Coronary artery (tissue), 2 donors: Measurements from ENCODE around the gene UNC5C.

ENCODE experiments used
- DNase-seq: peaks from one replicate; pipeline ENCODE4 v3.0.0-alpha.2; 2017; ENCODE audit warnings: low spot score
- H3K27ac ChIP-seq, 2 donors: fragments of 200-600 bp; sonication (generic); one replicate each; pipeline ENCODE4 v1.5.1; 2016 to 2019
- H3K4me3 ChIP-seq: fragments of 200-600 bp; sonication (generic); 2 replicates; pipeline ENCODE4 v1.5.1; 2016; ENCODE audit warnings: mild to moderate bottlenecking, moderate library complexity
- TF ChIP-seq, protein P1 (sequence below): fragments of 200-600 bp; sonication (generic); IDR thresholded peaks from one replicate; pipeline ENCODE4 v1.5.1; 2019; ENCODE audit warnings: antibody characterized with exemption

Gene UNC5C

DNA sequence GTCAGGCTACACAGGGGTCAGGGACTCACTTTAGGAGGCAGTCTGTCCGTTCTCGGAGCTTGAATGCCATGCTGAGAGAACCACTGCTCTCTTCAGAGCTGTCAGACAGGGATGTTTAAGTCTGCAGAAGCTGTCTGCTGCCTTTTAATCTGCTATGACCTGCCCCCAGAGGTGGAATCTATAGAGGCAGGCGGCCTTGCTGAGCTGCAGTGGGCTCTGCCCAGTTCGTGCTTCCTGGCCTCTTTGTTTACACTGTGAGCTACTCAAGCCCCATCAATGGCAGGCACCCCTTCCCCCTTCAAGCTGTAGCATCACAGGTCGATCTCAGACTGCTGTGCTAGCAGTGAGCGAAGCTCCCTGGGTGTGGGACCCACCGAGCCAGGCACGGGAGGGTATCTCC lies 31.5 kb upstream of the UNC5C start:
- DNase-seq, result no peak
- TF ChIP-seq, protein P1, sequence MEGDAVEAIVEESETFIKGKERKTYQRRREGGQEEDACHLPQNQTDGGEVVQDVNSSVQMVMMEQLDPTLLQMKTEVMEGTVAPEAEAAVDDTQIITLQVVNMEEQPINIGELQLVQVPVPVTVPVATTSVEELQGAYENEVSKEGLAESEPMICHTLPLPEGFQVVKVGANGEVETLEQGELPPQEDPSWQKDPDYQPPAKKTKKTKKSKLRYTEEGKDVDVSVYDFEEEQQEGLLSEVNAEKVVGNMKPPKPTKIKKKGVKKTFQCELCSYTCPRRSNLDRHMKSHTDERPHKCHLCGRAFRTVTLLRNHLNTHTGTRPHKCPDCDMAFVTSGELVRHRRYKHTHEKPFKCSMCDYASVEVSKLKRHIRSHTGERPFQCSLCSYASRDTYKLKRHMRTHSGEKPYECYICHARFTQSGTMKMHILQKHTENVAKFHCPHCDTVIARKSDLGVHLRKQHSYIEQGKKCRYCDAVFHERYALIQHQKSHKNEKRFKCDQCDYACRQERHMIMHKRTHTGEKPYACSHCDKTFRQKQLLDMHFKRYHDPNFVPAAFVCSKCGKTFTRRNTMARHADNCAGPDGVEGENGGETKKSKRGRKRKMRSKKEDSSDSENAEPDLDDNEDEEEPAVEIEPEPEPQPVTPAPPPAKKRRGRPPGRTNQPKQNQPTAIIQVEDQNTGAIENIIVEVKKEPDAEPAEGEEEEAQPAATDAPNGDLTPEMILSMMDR, result no peak
- no peak overlapping the region for H3K27ac ChIP-seq
- H3K4me3 ChIP-seq, result no peak overlapping the region

DNA sequence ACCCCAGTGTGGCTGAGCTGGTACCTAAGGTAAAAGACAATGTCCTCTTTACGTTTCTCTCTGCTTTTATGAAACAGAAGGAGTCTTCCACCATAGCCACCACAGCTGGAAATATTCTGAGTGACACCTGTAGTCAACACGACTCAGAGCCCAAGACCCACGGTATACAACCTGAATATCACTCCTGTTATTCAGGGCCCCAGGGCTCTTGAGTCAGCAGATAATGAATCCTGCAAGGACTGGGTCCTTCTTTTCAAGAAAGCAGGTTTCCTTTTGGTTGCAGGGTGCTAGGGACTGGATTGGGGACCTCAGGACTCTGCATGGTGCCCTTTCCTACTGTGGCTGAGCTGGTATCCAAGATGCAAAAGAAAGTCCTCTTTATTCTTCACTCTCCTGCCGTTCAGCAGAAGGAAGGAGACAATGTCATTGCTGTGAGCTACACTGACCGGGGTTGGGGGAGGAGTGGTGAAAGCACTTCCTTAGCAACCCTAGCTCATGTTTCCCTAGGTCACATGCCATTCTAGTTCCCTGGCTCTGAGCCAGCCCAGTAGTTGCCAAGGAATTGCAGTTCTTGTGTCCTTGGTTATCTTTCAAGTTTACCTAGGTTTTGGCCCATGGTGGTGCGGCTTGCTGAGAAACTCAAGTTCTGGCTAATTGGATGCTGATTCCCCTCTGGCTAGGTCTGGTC lies 23.7 kb upstream of the UNC5C start:
- Histone ChIP-seq H3K27ac (no peak overlapping the region), H3K4me3 (no peak overlapping the region)
- TF ChIP-seq, protein P1, result no peak
- DNase-seq, result no peak

- TF ChIP-seq, protein P1, result no peak
- H3K4me3 ChIP-seq, result no peak overlapping the region
- H3K27ac ChIP-seq, result no peak overlapping the region
- no peak for DNase-seq
Observed at GRCh38 chr4:95571577-95571976, 22.8 kb upstream of the UNC5C start.

DNA sequence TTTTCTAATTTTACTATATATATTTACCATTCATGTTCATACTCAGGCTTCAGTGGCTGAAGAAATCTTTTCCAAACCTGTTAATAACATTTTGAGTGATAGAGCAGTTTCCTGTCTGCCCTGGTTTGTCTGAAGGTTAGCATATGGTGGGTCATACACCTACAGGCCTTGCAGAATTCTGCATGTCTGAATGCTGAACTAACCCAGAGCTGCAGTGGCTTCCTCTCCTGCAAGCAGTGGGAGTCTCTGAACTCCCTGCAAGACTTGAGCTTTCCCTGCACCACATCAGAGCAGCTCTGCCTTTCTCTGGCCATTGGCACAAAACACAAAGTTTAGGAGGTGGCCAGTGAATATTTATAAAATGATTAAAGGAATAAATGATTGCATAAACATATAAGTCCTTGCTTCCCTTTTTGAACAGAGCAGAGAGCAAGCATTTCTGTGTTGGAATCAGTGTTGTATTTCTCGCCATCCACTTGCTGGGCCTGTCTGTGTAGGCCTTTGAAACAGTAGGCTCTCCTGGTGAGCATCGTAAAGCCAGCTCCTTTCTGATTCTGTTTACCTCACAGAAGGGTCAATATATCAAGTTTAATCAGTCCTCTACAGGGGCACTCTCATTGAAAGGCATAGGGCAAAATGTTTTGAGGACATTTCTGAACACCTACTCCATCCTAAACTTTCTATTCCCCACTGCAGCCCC lies 15.0 kb upstream of the UNC5C start:
- TF ChIP-seq, protein P1, result no peak
- DNase-seq, result no peak
- no peak overlapping the region for H3K4me3 ChIP-seq

DNA sequence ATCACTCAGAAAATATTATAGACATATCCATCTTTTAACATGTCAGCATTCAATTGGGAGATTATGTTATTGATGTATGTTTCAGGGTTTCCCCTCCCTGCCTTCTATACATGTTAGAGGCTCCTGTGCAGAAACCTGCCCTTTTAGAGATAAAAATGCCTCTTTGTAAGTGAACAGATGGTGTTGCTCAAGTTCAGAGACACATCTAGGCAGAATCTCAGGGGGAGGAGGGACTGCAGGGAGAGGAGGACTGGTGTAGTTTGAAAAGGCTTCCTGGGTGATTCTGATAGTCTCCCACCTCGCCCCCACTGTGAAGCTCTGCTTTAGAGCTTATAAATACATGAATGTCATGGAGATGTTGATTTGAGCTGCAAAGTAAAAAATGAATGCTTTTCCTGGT lies 12.0 kb upstream of the UNC5C start:
- Histone ChIP-seq H3K27ac (no peak overlapping the region), H3K4me3 (no peak overlapping the region)
- TF ChIP-seq, protein P1, result no peak
- no peak for DNase-seq

More for the DNA sequence above, 15.0 kb upstream of the UNC5C start:
- H3K27ac ChIP-seq, result no peak overlapping the region

GRCh38 chr4:95556207-95556859 lies 7.6 kb upstream of the UNC5C start:
- no peak for DNase-seq
- no peak overlapping the region for H3K4me3 ChIP-seq
- no peak overlapping the region for H3K27ac ChIP-seq
- TF ChIP-seq, protein P1, result no peak
